Liver (tissue), 9 donors: ENCODE data around the gene ID1. TPM values are rescaled to one million over a fixed set of nuclear protein-coding genes. Genes with fewer than 3 reads are reported as not detected.

Source experiments
- DNase-seq: peaks from one replicate; pipeline ENCODE4 v3.0.0-alpha.2; 2017; ENCODE audit warnings: low spot score
- H3K27ac ChIP-seq, 2 donors: one replicate each; pipeline ENCODE4 v1.7.0; 2013; ENCODE audit warnings: inconsistent platforms in 2 of 2, low read length in 2 of 2, control low read depth in 1 of 2, low read depth in 1 of 2, mild to moderate bottlenecking in 1 of 2
- H3K27me3 ChIP-seq, 4 donors: one replicate each; pipeline versions ENCODE4 v1.6.1 to v1.7.0; 2013; ENCODE audit warnings: low read length in 3 of 4, inconsistent platforms in 1 of 4, mild to moderate bottlenecking in 1 of 4, moderate library complexity in 1 of 4; ENCODE audit not compliant: control insufficient read depth in 4 of 4, insufficient read depth in 4 of 4
- H3K36me3 ChIP-seq, 4 donors: one replicate each; pipeline versions ENCODE4 v1.6.1 to v1.7.0; 2013; ENCODE audit warnings: low read length in 3 of 4, mild to moderate bottlenecking in 3 of 4, low read depth in 1 of 4, moderate library complexity in 1 of 4; ENCODE audit not compliant: control insufficient read depth in 4 of 4, insufficient read depth in 3 of 4
- H3K4me1 ChIP-seq, 4 donors: one replicate each; pipeline versions ENCODE4 v1.6.1 to v1.7.0; 2013; ENCODE audit warnings: low read length in 3 of 4, mild to moderate bottlenecking in 3 of 4, moderate library complexity in 1 of 4; ENCODE audit not compliant: control insufficient read depth in 4 of 4, insufficient read depth in 4 of 4
- H3K4me3 ChIP-seq, 3 donors: one replicate each; pipeline versions ENCODE4 v1.6.1 to v1.7.0; 2013; ENCODE audit warnings: low read length in 3 of 3, control low read depth in 1 of 3, low read depth in 1 of 3, mild to moderate bottlenecking in 1 of 3
- H3K9ac ChIP-seq, 2 donors: one replicate each; pipeline ENCODE4 v1.7.0; 2013; ENCODE audit warnings: low read length in 2 of 2, mild to moderate bottlenecking in 2 of 2, moderate library complexity in 2 of 2, control low read depth in 1 of 2, low read depth in 1 of 2
- H3K9me3 ChIP-seq, 4 donors: one replicate each; pipeline versions ENCODE4 v1.6.1 to v1.7.0; 2013; ENCODE audit warnings: low read length in 3 of 4; ENCODE audit not compliant: control insufficient read depth in 4 of 4
- CTCF ChIP-seq: fragments of 150-350 bp; IDR thresholded peaks from 2 replicates; pipeline ENCODE4 v1.5.1; 2017; ENCODE audit warnings: improper control_type of control experiment, low read depth, low read length; ENCODE audit not compliant: missing input control
- FOXA2 ChIP-seq: IDR thresholded peaks from 2 replicates; pipeline ENCODE4 v1.6.1; 2016; ENCODE audit warnings: antibody characterized with exemption
- GABPA ChIP-seq, 2 donors: IDR thresholded peaks in 1 of 2; conservative IDR thresholded peaks in 1 of 2; 2 replicates each; pipeline ENCODE4 v1.6.1; 2016; ENCODE audit warnings: antibody characterized with exemption in 2 of 2, mild to moderate bottlenecking in 1 of 2, moderate library complexity in 1 of 2
- HNF4A ChIP-seq, 2 donors: conservative IDR thresholded peaks; 2 replicates each; pipeline ENCODE4 v1.6.1; 2016; ENCODE audit warnings: antibody characterized with exemption in 2 of 2, mild to moderate bottlenecking in 2 of 2
- HNF4G ChIP-seq: IDR thresholded peaks from 2 replicates; pipeline ENCODE4 v1.6.1; 2016; ENCODE audit warnings: antibody characterized with exemption
- JUND ChIP-seq, 2 donors: IDR thresholded peaks; 2 replicates each; pipeline ENCODE4 v1.6.1; 2016; ENCODE audit warnings: antibody characterized with exemption in 2 of 2
- MAX ChIP-seq: IDR thresholded peaks from 2 replicates; pipeline ENCODE4 v1.6.1; 2016; ENCODE audit warnings: antibody characterized with exemption
- NR2F2 ChIP-seq: IDR thresholded peaks from 2 replicates; pipeline ENCODE4 v1.6.1; 2016; ENCODE audit warnings: antibody characterized with exemption
- RXRA ChIP-seq, 2 donors: IDR thresholded peaks; 2 replicates each; pipeline ENCODE4 v1.6.1; 2017 to 2018; ENCODE audit warnings: antibody characterized with exemption in 2 of 2, mild to moderate bottlenecking in 1 of 2
- SP1 ChIP-seq: IDR thresholded peaks from 2 replicates; pipeline ENCODE4 v1.6.1; 2018; ENCODE audit warnings: antibody characterized with exemption, mild to moderate bottlenecking
- TAF1 ChIP-seq: conservative IDR thresholded peaks from 2 replicates; pipeline ENCODE4 v1.6.1; 2016; ENCODE audit warnings: antibody characterized with exemption, mild to moderate bottlenecking
- YY1 ChIP-seq: IDR thresholded peaks from 2 replicates; pipeline ENCODE4 v1.6.1; 2016; ENCODE audit warnings: antibody characterized with exemption, mild to moderate bottlenecking
- ZBTB33 ChIP-seq: IDR thresholded peaks from 2 replicates; pipeline ENCODE4 v1.6.1; 2016; ENCODE audit warnings: antibody characterized with exemption
- WGBS: extraction: QIAGEN DNeasy Blood & Tissue Kit; methylation state at CpG from one replicate; pipeline ENCODE4 v1.1.7; 2013; 5-methylcytosine and 5-hydroxymethylcytosine counted together
- polyA plus RNA-seq, 2 donors: library from polyadenylated mRNA; stranded (reverse) in 1 of 2; unstranded in 1 of 2; fragments of 200-250 nt in 1 of 2; fragments of >200 nt in 1 of 2; fragmentation: Nextera tagmentation in 1 of 2; extraction: Ambion mirVana in 1 of 2; gene quantifications; one replicate each; pipeline versions ENCODE4 v1.2.1 to v1.2.3, GENCODE V29; 2013 to 2015
- total RNA-seq, 2 donors: library from RNA; depleted of rRNA; stranded (reverse); fragments of >200 nt; gene quantifications; one replicate each; pipeline ENCODE4 v1.2.3, GENCODE V29; 2014
- TF ChIP-seq, protein P1 (sequence below): IDR thresholded peaks from 2 replicates; pipeline ENCODE4 v1.6.1; 2016; ENCODE audit warnings: antibody characterized with exemption
- TF ChIP-seq, protein P2 (sequence below): IDR thresholded peaks from 2 replicates; pipeline ENCODE4 v1.6.1; 2016; ENCODE audit warnings: antibody characterized with exemption, mild to moderate bottlenecking
- donor health status: healthy.
- donor health status: healthy.
- donor health status: healthy.
- donor health status: healthy.
- donor health status: healthy.

ID1 gene
- total and polyA plus RNA-seq, 4 donors: 33.9 to 117 (median 71.2) TPM

- 94% methylated on average over 13 of the region's 13 CpGs for WGBS
- TF ChIP-seq ZBTB33 (no peak), HNF4A (conservative IDR thresholded peaks at IDR 0.05) (no peak), JUND (IDR thresholded peaks at IDR 0.05) (no peak), TAF1 (no peak), MAX (no peak), NR2F2 (no peak), HNF4G (no peak), GABPA (IDR thresholded peaks at IDR 0.05 in 1 of 2, conservative IDR thresholded peaks at IDR 0.05 in 1 of 2) (no peak), CTCF (no peak), YY1 (no peak), FOXA2 (no peak), SP1 (no peak), RXRA (IDR thresholded peaks at IDR 0.05) (no peak)
- TF ChIP-seq, protein P1, sequence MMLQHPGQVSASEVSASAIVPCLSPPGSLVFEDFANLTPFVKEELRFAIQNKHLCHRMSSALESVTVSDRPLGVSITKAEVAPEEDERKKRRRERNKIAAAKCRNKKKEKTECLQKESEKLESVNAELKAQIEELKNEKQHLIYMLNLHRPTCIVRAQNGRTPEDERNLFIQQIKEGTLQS: no peak
- TF ChIP-seq, protein P2, sequence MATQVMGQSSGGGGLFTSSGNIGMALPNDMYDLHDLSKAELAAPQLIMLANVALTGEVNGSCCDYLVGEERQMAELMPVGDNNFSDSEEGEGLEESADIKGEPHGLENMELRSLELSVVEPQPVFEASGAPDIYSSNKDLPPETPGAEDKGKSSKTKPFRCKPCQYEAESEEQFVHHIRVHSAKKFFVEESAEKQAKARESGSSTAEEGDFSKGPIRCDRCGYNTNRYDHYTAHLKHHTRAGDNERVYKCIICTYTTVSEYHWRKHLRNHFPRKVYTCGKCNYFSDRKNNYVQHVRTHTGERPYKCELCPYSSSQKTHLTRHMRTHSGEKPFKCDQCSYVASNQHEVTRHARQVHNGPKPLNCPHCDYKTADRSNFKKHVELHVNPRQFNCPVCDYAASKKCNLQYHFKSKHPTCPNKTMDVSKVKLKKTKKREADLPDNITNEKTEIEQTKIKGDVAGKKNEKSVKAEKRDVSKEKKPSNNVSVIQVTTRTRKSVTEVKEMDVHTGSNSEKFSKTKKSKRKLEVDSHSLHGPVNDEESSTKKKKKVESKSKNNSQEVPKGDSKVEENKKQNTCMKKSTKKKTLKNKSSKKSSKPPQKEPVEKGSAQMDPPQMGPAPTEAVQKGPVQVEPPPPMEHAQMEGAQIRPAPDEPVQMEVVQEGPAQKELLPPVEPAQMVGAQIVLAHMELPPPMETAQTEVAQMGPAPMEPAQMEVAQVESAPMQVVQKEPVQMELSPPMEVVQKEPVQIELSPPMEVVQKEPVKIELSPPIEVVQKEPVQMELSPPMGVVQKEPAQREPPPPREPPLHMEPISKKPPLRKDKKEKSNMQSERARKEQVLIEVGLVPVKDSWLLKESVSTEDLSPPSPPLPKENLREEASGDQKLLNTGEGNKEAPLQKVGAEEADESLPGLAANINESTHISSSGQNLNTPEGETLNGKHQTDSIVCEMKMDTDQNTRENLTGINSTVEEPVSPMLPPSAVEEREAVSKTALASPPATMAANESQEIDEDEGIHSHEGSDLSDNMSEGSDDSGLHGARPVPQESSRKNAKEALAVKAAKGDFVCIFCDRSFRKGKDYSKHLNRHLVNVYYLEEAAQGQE: no peak
- H3K27me3 ChIP-seq: no peaks in the 10 kb centered on the region
- no peaks in the 10 kb centered on the region for H3K36me3 ChIP-seq
- H3K9me3 ChIP-seq: no peaks in the 10 kb centered on the region
- H3K4me3 ChIP-seq: no peak overlapping the region
- H3K9ac ChIP-seq: no peak overlapping the region
- H3K4me1 ChIP-seq: no peaks in the 10 kb centered on the region
- no peak overlapping the region for H3K27ac ChIP-seq
- no peak for DNase-seq
These were observed 23.7 kb upstream of the ID1 start for GRCh38 chr20:31581391-31581790.
